ENCODE data around the gene YRDC.

DNA sequence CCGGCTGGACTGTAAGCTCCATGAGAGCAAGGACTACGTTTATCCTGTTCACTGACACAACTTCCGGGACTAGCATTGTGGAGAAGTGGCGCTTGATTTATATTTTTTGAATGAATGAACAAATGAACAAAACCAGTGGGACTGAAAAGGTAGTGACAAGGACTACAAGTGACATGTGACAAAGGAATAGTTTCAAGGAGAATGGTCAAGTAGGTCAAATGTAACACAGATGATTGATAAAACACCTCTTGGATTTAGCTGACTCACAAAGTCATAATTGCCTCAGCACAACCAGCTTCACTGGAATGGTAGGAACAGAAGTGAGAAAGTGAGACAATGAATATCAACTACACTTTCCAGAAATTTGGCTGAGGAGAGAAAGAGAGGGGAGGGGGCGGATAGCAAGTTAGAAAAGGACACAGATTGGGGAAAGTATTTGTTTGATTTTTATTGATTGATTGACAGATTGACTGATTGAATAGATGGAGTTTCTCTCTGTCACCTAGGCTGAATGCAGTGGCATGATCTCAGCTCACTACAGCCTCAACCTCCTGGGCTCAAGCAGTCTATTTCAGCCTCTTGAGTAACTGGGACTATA, 37.1 kb upstream of the YRDC start:
- TF ChIP-seq, protein P1, sequence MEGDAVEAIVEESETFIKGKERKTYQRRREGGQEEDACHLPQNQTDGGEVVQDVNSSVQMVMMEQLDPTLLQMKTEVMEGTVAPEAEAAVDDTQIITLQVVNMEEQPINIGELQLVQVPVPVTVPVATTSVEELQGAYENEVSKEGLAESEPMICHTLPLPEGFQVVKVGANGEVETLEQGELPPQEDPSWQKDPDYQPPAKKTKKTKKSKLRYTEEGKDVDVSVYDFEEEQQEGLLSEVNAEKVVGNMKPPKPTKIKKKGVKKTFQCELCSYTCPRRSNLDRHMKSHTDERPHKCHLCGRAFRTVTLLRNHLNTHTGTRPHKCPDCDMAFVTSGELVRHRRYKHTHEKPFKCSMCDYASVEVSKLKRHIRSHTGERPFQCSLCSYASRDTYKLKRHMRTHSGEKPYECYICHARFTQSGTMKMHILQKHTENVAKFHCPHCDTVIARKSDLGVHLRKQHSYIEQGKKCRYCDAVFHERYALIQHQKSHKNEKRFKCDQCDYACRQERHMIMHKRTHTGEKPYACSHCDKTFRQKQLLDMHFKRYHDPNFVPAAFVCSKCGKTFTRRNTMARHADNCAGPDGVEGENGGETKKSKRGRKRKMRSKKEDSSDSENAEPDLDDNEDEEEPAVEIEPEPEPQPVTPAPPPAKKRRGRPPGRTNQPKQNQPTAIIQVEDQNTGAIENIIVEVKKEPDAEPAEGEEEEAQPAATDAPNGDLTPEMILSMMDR (IDR thresholded peaks at IDR 0.05; ENCODE audit: low read length) = no peak
- TF ChIP-seq EZH2phosphoT487 (IDR thresholded peaks at IDR 0.05; ENCODE audit: low read length) = no peak
- no peak for TF ChIP-seq EZH2 (optimal IDR thresholded peaks at IDR 0.05; ENCODE audit: low read depth, low read length)
